IgD-negative memory B cell (primary cell): ENCODE results near the gene HID1. TPM values are rescaled to one million over a fixed set of nuclear protein-coding genes. Genes with fewer than 3 reads are reported as not detected.

Experiments used
- H3K27ac Mint-ChIP-seq, 3 donors: one replicate each; pipeline ENCODE4 v1.8.0; 2020 to 2022; ENCODE audit warnings: mild to moderate bottlenecking in 3 of 3, mixed read lengths in 3 of 3, moderate library complexity in 1 of 3
- H3K27me3 Mint-ChIP-seq: one replicate; pipeline ENCODE4 v1.8.0; 2021; ENCODE audit warnings: mixed read lengths
- H3K36me3 Mint-ChIP-seq: one replicate; pipeline ENCODE4 v1.8.0; 2020; ENCODE audit warnings: mild to moderate bottlenecking, mixed read lengths
- H3K4me1 Mint-ChIP-seq, 3 donors: one replicate each; pipeline ENCODE4 v1.8.0; 2020 to 2022; ENCODE audit warnings: mixed read lengths in 3 of 3, mild to moderate bottlenecking in 1 of 3
- H3K4me3 Mint-ChIP-seq, 4 donors: one replicate each; pipeline ENCODE4 v1.8.0; 2020 to 2022; ENCODE audit warnings: mild to moderate bottlenecking in 4 of 4, mixed read lengths in 4 of 4, moderate library complexity in 3 of 4
- H3K9me3 Mint-ChIP-seq, 3 donors: one replicate each; pipeline ENCODE4 v1.8.0; 2020 to 2021; ENCODE audit warnings: mixed read lengths in 3 of 3, mild to moderate bottlenecking in 1 of 3
- polyA plus RNA-seq: library from polyadenylated mRNA; unstranded; fragments of 300-500 nt; fragmentation: Illumina TruSeq; gene quantifications from one replicate; pipeline ENCODE4 v1.2.3, GENCODE V29; 2021

The HID1 gene
- polyA plus RNA-seq, 1 donor from 2014 or later: 1.2 TPM

DNA sequence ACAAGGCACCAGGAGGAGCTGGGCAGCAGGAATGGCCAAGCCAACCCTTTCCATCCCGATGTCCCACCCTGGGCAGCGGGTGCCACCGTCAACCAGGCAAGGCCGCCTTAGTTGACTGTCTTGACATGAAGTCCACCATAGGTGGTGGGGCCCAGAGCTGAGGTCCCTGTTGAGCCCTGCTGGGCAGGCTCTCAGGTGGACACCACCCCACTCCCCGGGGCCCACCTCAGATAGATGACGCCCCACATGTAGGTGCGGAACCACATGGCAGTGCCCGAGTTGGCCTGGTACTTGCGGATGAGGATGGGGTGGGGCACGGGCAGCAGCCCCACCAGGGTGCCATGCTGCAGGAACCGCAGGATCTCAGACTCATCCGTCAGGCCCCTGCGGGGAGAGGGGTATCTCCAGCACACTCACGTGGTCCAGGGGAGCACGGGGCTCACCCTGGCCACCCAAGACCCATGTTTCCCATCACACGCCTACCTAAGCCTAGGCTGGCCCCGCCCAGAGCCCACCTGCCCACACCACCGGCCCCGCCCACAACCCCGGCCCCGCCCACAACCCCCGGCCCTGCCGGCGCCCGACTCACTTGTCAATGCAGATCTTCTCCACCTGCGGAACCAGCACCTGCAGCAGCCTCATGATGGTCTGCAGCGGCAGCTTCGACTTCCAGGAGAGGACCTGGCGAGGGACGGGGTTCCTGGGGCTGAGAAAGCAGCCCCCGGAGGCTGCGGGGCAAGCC lies 20.7 kb downstream of the HID1 start:
- Mint-ChIP-seq H3K4me1 (no peaks in the 10 kb centered on the region), H3K27me3 (peaks cover 4% of the 10 kb centered on the region), H3K4me3 (no peak overlapping the region), H3K9me3 (no peaks in the 10 kb centered on the region), H3K36me3 (no peaks in the 10 kb centered on the region), H3K27ac (no peak overlapping the region)

DNA sequence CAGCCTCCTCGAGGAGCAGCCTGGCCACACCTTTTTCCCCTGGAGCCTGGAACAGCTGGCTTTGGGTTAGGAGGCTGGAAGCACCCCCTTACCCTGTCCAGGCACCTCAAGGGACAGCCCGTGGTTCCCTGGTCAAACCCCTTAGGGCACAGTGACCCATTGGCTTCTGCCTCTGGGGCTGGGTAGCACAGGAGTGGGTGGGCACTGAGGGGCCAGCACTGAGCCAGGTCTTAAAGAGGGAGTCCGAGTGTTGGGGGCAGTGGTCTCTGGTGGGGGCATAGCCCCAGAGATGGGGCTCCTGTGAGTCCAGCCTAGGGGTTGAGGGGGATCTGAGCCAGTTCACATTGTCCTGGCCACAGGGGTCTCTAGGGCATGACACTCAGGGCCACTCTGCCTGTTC lies 21.5 kb downstream of the HID1 start:
- H3K27ac Mint-ChIP-seq: no peak overlapping the region
- H3K4me3 Mint-ChIP-seq: no peak overlapping the region
- peaks cover 4% of the 10 kb centered on the region for H3K27me3 Mint-ChIP-seq
- no peaks in the 10 kb centered on the region for H3K4me1 Mint-ChIP-seq
- no peaks in the 10 kb centered on the region for H3K36me3 Mint-ChIP-seq
- no peaks in the 10 kb centered on the region for H3K9me3 Mint-ChIP-seq

DNA sequence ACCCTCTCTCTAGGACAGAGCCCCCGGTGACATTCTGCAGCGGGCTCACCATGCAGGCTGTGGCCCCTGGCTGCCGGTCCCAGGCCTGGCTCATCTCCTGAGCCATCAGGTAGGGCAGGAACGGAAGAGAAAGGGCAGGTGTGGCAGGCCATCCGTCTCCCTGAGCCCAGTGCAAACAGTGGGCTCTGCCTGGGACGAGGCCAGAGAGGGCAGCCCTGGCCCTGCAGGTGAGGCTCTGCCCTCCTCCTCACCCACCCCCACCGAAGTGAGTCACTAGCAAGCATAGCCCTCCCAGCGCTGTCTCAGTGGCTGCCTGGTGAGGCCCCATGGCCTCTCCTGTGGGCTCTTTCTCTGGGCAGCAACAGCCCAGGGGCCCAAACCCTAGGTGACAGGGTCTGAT lies 22.4 kb downstream of the HID1 start:
- Mint-ChIP-seq H3K27me3 (peaks cover 3% of the 10 kb centered on the region), H3K36me3 (no peaks in the 10 kb centered on the region), H3K4me1 (no peaks in the 10 kb centered on the region), H3K27ac (no peak overlapping the region), H3K9me3 (no peaks in the 10 kb centered on the region), H3K4me3 (no peak overlapping the region)

DNA sequence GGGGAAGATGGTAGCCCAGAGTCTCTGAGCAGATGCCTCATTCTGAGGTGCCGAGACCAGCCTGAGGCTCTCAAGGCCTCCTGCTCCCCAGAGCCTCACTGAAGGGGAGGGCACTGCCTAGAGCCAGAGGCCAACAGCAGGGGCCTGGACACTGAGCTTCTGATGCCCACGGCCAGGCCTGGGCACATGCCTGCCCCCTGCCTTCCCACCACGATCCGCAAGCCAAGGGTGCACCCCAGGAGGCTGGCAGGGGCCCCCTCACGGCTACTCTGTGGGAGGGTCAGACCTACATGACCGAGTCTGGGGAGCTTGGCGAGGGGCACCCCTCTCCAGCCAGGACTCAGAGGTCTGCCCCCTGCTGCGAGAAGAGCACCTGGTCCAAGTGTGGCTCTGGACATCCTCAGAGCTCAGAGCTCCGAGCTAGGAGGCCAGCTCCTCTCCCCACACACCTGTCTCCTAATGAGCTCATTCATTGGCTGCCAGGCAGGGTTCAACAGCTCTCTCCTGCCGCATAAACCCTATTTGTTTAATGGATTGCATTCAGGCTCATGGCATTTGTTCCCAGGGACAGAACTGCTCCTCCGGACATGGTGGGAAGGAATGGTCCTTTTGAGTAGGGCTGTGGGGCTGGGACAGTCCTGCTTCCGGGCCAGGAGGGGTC lies 23.0 kb downstream of the HID1 start:
- H3K4me1 Mint-ChIP-seq: no peaks in the 10 kb centered on the region
- H3K4me3 Mint-ChIP-seq: no peak overlapping the region
- no peaks in the 10 kb centered on the region for H3K36me3 Mint-ChIP-seq
- no peaks in the 10 kb centered on the region for H3K9me3 Mint-ChIP-seq
- H3K27ac Mint-ChIP-seq: no peak overlapping the region
- H3K27me3 Mint-ChIP-seq: peaks cover 3% of the 10 kb centered on the region

DNA sequence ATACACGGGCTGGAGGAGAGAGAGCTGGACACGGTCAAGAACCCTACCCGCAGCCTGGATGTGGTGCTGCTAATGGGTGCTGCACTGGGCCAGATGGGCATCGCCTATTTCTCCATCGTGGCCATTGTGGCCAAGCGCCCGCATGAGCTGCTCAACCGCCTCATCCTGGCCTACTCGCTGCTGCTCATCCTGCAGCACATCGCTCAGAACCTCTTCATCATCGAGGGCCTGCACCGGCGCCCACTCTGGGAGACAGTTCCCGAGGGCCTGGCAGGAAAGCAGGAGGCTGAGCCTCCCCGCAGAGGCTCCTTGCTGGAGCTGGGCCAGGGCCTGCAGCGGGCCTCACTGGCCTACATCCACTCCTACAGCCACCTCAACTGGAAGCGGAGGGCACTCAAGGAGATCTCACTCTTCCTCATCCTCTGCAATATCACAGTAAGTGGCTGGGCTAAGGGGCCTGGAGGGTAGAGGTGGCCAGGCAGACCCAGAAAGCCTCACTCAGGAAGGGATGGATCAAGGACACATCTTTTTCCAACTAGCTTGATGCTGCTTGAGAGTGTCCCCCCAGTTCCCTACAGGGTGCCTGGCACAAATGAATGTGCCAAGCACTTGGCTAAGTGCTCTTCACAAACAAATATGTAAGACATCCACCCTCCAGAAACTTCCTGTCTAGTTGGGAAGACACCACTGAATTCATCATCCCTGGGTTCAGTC lies 25.4 kb downstream of the HID1 start:
- Mint-ChIP-seq H3K9me3 (no peaks in the 10 kb centered on the region), H3K27me3 (peaks cover 3% of the 10 kb centered on the region), H3K36me3 (no peaks in the 10 kb centered on the region), H3K4me3 (no peak overlapping the region), H3K27ac (no peak overlapping the region), H3K4me1 (peaks cover 0 to 1% (median 0%) of the 10 kb centered on the region in 3 donors)

DNA sequence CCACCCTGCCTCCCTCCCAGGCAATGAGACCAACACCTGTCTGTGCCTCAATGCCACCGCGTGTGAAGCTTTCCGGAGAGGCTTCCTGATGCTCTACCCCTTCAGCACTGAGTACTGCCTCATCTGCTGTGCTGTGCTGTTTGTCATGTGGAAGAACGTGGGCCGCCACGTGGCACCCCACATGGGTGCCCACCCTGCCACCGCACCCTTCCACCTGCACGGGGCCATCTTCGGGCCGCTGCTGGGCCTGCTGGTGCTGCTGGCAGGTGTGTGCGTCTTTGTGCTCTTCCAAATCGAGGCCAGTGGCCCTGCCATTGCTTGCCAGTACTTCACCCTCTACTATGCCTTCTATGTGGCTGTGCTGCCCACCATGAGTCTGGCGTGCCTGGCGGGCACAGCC lies 25.9 kb downstream of the HID1 start:
- H3K4me1 Mint-ChIP-seq: peaks cover 0 to 1% (median 0%) of the 10 kb centered on the region in 3 donors
- H3K9me3 Mint-ChIP-seq: no peaks in the 10 kb centered on the region
- no peak overlapping the region for H3K27ac Mint-ChIP-seq
- H3K36me3 Mint-ChIP-seq: peaks cover 1% of the 10 kb centered on the region
- peaks cover 4% of the 10 kb centered on the region for H3K27me3 Mint-ChIP-seq
- no peak overlapping the region for H3K4me3 Mint-ChIP-seq

DNA sequence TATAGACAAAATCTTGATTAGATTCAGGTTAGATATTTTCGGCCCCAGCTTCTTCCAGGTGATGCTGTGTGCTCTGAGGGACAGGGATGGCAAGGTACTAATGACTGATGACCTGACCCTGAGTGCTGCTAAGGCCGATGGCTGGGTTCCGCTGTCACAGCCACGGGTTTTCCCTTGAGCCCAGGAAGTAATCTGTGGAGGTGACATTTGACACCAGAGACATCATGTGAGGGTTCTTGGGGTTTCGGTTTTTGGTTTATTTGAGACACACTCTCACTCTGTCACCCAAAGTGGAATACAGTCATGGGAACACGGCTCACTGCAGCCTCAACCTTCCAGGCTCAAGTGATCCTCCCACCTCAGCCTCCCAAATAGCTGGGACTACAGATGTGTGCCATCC lies 27.0 kb downstream of the HID1 start:
- Mint-ChIP-seq H3K36me3 (peaks cover 1% of the 10 kb centered on the region), H3K27ac (no peak overlapping the region), H3K27me3 (peaks cover 10% of the 10 kb centered on the region), H3K4me3 (no peak overlapping the region), H3K9me3 (no peaks in the 10 kb centered on the region), H3K4me1 (peaks cover 0 to 1% (median 0%) of the 10 kb centered on the region in 3 donors)

DNA sequence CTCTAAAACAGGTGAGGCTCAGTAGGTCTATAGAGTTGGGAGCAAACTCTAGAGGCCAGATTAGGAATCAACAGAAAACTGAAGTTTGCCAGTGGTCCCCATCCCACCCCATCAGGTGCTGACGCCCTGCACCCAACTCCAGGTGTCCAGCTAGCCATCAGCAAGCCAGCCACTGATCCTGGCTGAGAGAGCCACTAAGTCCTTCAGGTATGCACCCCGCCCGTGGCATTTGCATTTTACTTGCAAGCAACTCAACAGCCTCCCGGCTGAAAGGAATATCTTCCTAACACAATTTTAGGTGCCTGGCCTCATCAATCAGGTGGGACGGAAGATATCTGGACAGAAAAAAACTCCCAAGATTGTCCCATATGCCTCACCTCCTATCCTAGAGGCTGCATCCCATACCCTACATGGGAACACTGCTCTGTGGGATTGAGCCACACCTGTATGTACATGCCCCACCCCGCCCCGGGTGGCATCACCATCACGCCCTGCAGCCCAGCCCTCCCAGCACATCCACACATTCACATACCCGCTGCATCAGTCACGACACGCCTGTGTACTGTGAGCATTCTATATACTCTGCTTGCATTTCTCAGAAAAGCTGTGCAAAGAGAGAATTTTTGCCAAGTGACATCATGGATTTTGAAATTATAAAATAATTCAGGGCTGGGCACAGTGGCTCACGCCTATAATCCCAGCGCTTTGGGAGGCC lies 28.6 kb downstream of the HID1 start:
- no peaks in the 10 kb centered on the region for H3K9me3 Mint-ChIP-seq
- peaks cover 13% of the 10 kb centered on the region for H3K27me3 Mint-ChIP-seq

DNA sequence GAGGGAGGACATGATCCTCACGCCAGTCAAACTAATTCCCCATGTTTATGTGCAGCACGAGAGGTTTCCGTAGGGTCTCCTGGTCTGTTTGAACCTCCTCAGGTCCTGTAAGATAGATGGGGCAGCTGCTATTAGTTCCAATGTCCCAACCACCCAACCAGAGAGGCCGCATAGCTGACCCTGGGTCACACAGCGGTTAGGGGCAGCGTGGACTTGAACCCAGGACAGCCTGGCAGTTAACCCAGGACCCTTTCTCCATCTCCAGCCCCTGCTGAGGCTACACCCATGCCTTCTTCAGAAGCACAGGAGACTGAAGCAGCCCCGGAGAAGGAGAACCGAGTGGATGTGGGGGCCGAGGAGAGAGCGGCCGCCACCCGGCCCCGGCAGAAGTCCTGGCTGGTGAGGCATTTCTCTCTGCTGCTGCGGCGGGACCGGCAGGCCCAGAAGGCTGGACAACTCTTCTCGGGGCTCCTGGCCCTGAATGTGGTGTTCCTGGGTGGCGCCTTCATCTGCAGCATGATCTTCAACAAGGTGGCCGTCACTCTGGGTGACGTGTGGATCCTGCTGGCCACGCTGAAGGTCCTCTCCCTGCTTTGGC lies 31.3 kb downstream of the HID1 start:
- peaks cover 1% of the 10 kb centered on the region for H3K36me3 Mint-ChIP-seq
- peaks cover 30% of the 10 kb centered on the region for H3K27me3 Mint-ChIP-seq
- peaks cover 0 to 4% (median 0%) of the 10 kb centered on the region in 3 donors for H3K4me1 Mint-ChIP-seq
- no peak overlapping the region for H3K4me3 Mint-ChIP-seq
- no peak overlapping the region for H3K27ac Mint-ChIP-seq
- no peaks in the 10 kb centered on the region for H3K9me3 Mint-ChIP-seq

More for the DNA sequence above, 28.6 kb downstream of the HID1 start:
- peaks cover 1% of the 10 kb centered on the region for H3K36me3 Mint-ChIP-seq
- H3K4me3 Mint-ChIP-seq: no peak overlapping the region
- H3K4me1 Mint-ChIP-seq: peaks cover 0 to 1% (median 0%) of the 10 kb centered on the region in 3 donors
- H3K27ac Mint-ChIP-seq: no peak overlapping the region

DNA sequence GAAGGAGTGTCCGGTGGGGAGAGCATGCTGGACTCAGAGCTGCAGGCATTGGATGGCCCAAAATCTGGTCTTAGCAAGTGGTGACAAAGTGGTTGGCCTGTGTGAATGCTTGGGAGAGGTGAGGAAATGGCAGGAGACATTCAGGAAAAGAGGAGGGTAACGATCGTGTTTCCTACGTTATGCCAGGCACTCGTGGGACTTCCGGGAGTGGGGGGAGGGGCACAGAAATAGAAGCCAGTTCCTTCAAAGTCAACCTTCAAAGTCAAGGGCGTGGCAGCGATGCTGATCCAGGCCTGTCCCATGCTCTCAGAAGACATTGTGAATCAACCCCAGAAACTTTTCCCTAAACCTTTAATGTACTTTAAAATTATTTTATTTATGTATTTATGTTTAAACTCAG lies 33.0 kb downstream of the HID1 start:
- H3K36me3 Mint-ChIP-seq: peaks cover 1% of the 10 kb centered on the region
- no peak overlapping the region for H3K4me3 Mint-ChIP-seq
- peaks cover 38% of the 10 kb centered on the region for H3K27me3 Mint-ChIP-seq
- peaks cover 0 to 4% (median 0%) of the 10 kb centered on the region in 3 donors for H3K4me1 Mint-ChIP-seq
- no peaks in the 10 kb centered on the region for H3K9me3 Mint-ChIP-seq
- no peak overlapping the region for H3K27ac Mint-ChIP-seq

DNA sequence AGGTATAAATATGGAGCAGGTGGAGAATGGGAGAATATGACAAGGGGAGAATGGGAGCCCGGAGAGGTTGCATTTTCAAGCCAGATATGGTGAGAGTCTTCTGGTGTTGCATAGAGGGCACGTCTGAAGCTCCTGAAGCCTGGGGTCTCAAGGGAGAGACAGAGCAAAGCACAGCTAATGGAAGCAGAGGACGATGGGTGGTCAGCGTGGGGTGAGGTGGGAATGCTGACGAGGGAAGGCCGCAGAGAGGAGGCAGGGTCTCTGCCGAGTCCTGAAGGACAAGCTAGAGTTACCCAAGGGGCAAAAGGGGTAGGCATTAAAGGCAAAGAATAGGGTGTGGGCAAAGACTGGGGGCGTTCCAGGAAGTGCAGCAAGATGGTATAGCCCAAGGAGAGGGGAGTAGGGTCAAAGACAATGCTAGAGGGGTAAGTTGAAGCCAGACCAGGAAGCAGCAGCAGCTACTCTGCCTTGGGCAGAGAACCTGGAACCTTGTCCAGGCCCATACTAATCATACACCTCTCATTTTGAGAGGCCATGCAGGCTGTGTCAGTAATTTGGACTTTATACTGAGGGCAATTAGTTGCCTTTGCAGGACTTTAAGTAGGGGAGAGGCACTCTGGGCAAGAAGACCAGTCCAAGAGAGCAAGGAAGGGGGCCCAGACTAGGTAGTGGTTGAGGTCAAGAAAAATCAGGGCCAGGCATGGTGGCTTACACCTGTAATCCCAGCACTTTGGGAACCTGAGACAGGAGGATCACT lies 34.2 kb downstream of the HID1 start:
- Mint-ChIP-seq H3K27ac (peak overlapping the region in 1 of 3 donors; percentile 52), H3K36me3 (peaks cover 1% of the 10 kb centered on the region), H3K27me3 (peaks cover 40% of the 10 kb centered on the region), H3K4me3 (no peak overlapping the region), H3K9me3 (no peaks in the 10 kb centered on the region), H3K4me1 (peaks cover 0 to 4% (median 0%) of the 10 kb centered on the region in 3 donors)

DNA sequence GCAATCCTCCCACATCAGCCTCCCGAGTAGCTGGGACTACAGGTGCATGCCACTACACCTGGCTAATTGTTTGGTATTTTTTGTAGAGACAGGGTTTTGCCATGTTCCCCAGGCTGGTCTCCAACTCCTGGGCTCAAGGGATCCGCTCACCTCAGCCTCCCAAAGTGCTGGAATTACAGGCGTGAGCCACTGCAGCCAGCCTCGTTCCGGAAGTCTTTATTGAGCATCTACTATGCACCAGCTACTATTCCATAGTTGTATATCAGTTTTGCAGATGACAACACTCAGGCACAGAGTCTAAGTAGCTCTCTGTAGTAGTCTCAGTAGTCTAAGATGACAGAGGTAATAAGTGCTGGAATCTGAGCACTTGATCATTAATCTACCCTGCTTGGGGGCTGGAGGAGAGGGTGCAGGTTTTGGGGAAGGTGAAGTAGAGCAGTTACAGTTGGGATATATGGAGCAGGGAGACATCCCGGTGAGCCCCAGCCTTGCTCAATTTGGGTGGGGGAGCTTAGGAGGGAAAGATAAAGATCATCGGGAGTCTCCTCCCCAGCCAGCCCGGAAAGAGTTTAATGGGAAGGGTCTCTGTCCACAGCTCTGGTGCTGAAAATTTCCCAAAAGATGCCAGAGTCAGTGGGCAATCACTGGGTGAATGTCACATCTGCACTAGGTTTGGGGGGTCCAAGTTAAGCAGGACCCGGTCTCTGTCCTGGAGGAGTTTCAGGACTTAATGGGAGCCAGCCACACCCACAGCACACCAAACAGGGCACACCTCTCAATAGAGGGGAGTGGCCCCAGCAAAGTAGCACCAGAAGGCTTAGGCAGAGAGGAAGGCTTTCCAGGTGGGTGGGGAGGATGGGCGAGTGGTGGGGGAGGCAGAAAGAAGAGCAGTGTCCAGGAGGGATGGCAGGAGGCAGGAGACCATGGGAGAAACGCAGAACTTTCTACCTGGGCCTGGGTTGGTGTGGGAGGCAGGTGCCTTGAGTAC lies 35.2 kb downstream of the HID1 start:
- no peaks in the 10 kb centered on the region for H3K9me3 Mint-ChIP-seq
- peaks cover 1% of the 10 kb centered on the region for H3K36me3 Mint-ChIP-seq
- H3K27ac Mint-ChIP-seq: peak overlapping the region in 1 of 3 donors; percentile 14
- H3K27me3 Mint-ChIP-seq: peaks cover 48% of the 10 kb centered on the region
- H3K4me3 Mint-ChIP-seq: peak overlapping the region in 2 of 4 donors; percentile 28 to 30
- peaks cover 0 to 2% (median 0%) of the 10 kb centered on the region in 3 donors for H3K4me1 Mint-ChIP-seq

DNA sequence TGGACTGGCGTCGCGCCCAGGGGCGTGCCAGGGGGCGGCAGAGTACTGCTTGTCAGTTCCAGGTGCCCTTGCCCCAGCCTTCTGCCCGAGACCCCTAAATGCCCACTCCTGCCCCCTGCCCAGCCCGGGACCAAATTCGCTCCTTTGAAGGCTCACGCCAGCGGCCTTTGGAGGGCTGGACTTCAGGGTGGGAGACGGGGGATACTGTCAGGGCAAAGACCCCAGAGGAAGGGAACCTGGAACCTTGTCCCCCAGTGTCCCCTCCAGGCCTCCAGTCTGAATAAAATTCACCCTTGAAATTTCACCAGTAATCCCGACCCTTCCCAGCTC lies 36.1 kb downstream of the HID1 start:
- Mint-ChIP-seq H3K36me3 (no peaks in the 10 kb centered on the region), H3K9me3 (no peaks in the 10 kb centered on the region), H3K27me3 (peaks cover 54% of the 10 kb centered on the region), H3K4me1 (peaks cover 0 to 2% (median 0%) of the 10 kb centered on the region in 3 donors), H3K27ac (no peak overlapping the region), H3K4me3 (no peak overlapping the region)
